SK-N-MC (cell line): ENCODE data around the gene NDC80.
"Not testable (repeated sequence)": the region's sequence is repeated elsewhere in the genome, so short reads cannot be mapped to it uniquely, and the experiment has no call there.

ENCODE experiments used
- EZH2 ChIP-seq: fragments of 200-600 bp; sonication (generic); IDR thresholded peaks from one replicate; pipeline ENCODE4 v1.6.1; 2017; ENCODE audit warnings: antibody characterized with exemption
- FOXP2 ChIP-seq: optimal IDR thresholded peaks from 2 replicates; pipeline ENCODE3; 2011; ENCODE audit warnings: mild to moderate bottlenecking, moderate library complexity; ENCODE audit not compliant: insufficient read depth; ENCODE audit errors: extremely low read length, control extremely low read depth
- POLR2AphosphoS5 ChIP-seq: IDR thresholded peaks from 2 replicates; pipeline ENCODE4 v1.6.1; 2012; ENCODE audit warnings: mild to moderate bottlenecking, low read depth, low read length, borderline replicate concordance

DNA sequence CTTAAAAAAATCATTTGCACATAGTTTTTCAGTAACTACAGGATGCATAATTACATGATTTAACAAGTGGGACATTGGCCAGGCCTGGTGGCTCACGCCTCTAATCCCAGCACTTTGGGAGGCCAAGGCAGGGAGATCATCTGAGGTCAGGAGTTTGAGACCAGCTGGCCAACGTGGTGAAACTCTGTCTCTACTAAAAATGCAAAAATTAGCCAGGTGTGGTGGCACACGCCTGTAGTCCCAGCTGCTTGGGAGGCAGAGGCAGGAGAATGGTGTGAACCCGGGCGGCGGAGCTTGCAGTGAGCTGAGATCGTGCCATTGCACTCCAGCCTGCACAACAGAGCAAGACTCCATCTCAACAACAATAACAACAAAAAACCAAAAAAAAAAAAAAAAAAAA is 90.9 kb downstream of the NDC80 start:
- TF ChIP-seq EZH2, POLR2AphosphoS5, FOXP2: not testable (repeated sequence)
